RWPE1 (cell line): ENCODE results near the gene IL1R2.
"Not testable (repeated sequence)": the region's sequence is repeated elsewhere in the genome, so short reads cannot be mapped to it uniquely, and the experiment has no call there.

ENCODE experiments used
- CTCF ChIA-PET: fragments of 350-600 bp; sonication (Branson Sonifier 250); formaldehyde crosslinking; extraction: SDS; loops from one replicate; lab custom pipeline; 2021; lab: Yijun Ruan, JAX
- POLR2A ChIA-PET: fragments of 400-600 bp; formaldehyde crosslinking; extraction: SDS; loops from one replicate; lab custom pipeline; 2020; ENCODE audit warnings: antibody characterized with exemption; ENCODE audit not compliant: low non-redundant PET; lab: Yijun Ruan, JAX
- DNase-seq: peaks from one replicate; pipeline ENCODE4 v3.0.0; 2012; ENCODE audit warnings: low spot score
- H3K27ac ChIP-seq: fragments of 450-650 bp; 2 replicates; pipeline ENCODE4 v1.5.1; 2017
- CTCF ChIP-seq: fragments of 450-650 bp; conservative IDR thresholded peaks from 2 replicates; pipeline ENCODE4 v1.5.1; 2017; ENCODE audit warnings: low read depth, mild to moderate bottlenecking

Gene IL1R2

GRCh38 chr2:102000012-102000411 lies 8.3 kb downstream of the IL1R2 start:
- ChIA-PET POLR2A (no interaction called here), CTCF (interaction anchor here (0.5 to 1.4 kb wide), 4 partner anchors 20 to 520 kb away, joined by 3 to 4 read pairs (median 3); no protein-coding TSS in a partner anchor)
- no peak overlapping the region for H3K27ac ChIP-seq
- no peak for TF ChIP-seq CTCF
- no peak for DNase-seq

- TF ChIP-seq CTCF = no peak
- ChIA-PET POLR2A (no interaction called here), CTCF (interaction anchor here (1.3 kb wide), 1 partner anchor 19 kb away, joined by 3 read pairs; no protein-coding TSS in a partner anchor)
Measured at GRCh38 chr2:102000813-102001766, 9.3 kb downstream of the IL1R2 start.

GRCh38 chr2:102001767-102002142 lies 10.0 kb downstream of the IL1R2 start:
- H3K27ac ChIP-seq = no peak overlapping the region
- peak; percentile 63 for DNase-seq
- ChIA-PET POLR2A (no interaction called here), CTCF (interaction anchor here (1.3 kb wide), 1 partner anchor 19 kb away, joined by 3 read pairs; no protein-coding TSS in a partner anchor)
- no peak for TF ChIP-seq CTCF

More at GRCh38 chr2:102000813-102001766, 9.3 kb downstream of the IL1R2 start:
- DNase-seq = no peak
- no peak overlapping the region for H3K27ac ChIP-seq

GRCh38 chr2:102002228-102002627 lies 10.5 kb downstream of the IL1R2 start:
- CTCF ChIA-PET = interaction anchor here (1.3 kb wide), 1 partner anchor 18 kb away, joined by 3 read pairs; no protein-coding TSS in a partner anchor
- no peak for TF ChIP-seq CTCF
- no peak overlapping the region for H3K27ac ChIP-seq
- DNase-seq = no peak
- POLR2A ChIA-PET = no interaction called here

GRCh38 chr2:102002909-102003308 lies 11.1 kb downstream of the IL1R2 start:
- DNase-seq, POLR2A ChIA-PET, CTCF ChIA-PET, H3K27ac ChIP-seq: not testable (repeated sequence)

GRCh38 chr2:102003696-102004095 lies 11.9 kb downstream of the IL1R2 start:
- no peak for TF ChIP-seq CTCF
- ChIA-PET CTCF (no interaction called here), POLR2A (no interaction called here)
- no peak for DNase-seq
- H3K27ac ChIP-seq = no peak overlapping the region

GRCh38 chr2:102004581-102004980 lies 12.8 kb downstream of the IL1R2 start:
- ChIA-PET CTCF (no interaction called here), POLR2A (no interaction called here)
- no peak overlapping the region for H3K27ac ChIP-seq

More at GRCh38 chr2:102004581-102004980, 12.8 kb downstream of the IL1R2 start:
- DNase-seq = no peak
- no peak for TF ChIP-seq CTCF
